Ovary (tissue), 9 donors: ENCODE results near the gene ACSL3. TPM values are rescaled to one million over a fixed set of nuclear protein-coding genes. Genes with fewer than 3 reads are reported as not detected.

Experiments used
- DNase-seq, 5 donors: peaks; one replicate each; pipeline ENCODE4 v3.0.0-alpha.2; 2019 to 2020
- H3K27ac ChIP-seq, 2 donors: fragments of 200-600 bp; one replicate each; pipeline versions ENCODE4 v1.5.1 to v1.8.0; 2019 to 2022
- H3K27me3 ChIP-seq: fragments of 200-600 bp; one replicate; pipeline ENCODE4 v1.8.0; 2022
- H3K36me3 ChIP-seq: fragments of 200-600 bp; sonication (generic); one replicate; pipeline ENCODE4 v1.5.1; 2019
- H3K4me1 ChIP-seq: one replicate; pipeline ENCODE4 v1.8.1; 2013; ENCODE audit warnings: mild to moderate bottlenecking, moderate library complexity; ENCODE audit not compliant: insufficient read depth
- H3K4me3 ChIP-seq: fragments of 200-600 bp; sonication (generic); one replicate; pipeline ENCODE4 v1.5.1; 2017
- H3K9me3 ChIP-seq, 2 donors: fragments of 200-600 bp in 1 of 2; sonication (generic) in 1 of 2; one replicate each; pipeline versions ENCODE4 v1.5.1 to v1.8.1; 2013 to 2019; ENCODE audit warnings: mild to moderate bottlenecking in 1 of 2, moderate library complexity in 1 of 2
- EP300 ChIP-seq: sonication (generic); formaldehyde crosslinking; IDR thresholded peaks from one replicate; pipeline ENCODE4 v1.6.1; 2017; ENCODE audit warnings: antibody characterized with exemption
- POLR2A ChIP-seq: fragments of 450-650 bp; IDR thresholded peaks from one replicate; pipeline ENCODE4 v1.6.1; 2017; ENCODE audit warnings: antibody characterized with exemption, mild to moderate bottlenecking, moderate library complexity
- WGBS, 3 donors: extraction: QIAGEN DNeasy Blood & Tissue Kit in 1 of 3; methylation state at CpG; one replicate each; pipeline versions ENCODE4 v1.1.5 to v1.1.7; 2013 to 2017; 5-methylcytosine and 5-hydroxymethylcytosine counted together
- intact Hi-C, 4 donors: fragments of 100-400 bp; cut with DNase I; formaldehyde crosslinking; loops; one replicate each; pipeline versions ENCODE4 v1.11.0 to v1.15.1; 2022 to 2023
- polyA plus RNA-seq, 2 donors: library from polyadenylated mRNA; stranded (reverse); fragments of 200-250 nt in 1 of 2; fragments of 350-450 nt in 1 of 2; fragmentation: Illumina TruSeq in 1 of 2; extraction: RNeasy Lipid Tissue Mini Kit (QIAGEN cat#74804) in 1 of 2; gene quantifications; one replicate each; pipeline ENCODE4 v1.2.3, GENCODE V29; 2013 to 2014
- total RNA-seq, 7 donors: library from RNA; depleted of rRNA in 2 of 7; stranded (reverse); fragments of >200 nt in 2 of 7; fragmentation: NEBNext Ultra II Directional in 3 of 7; extraction: Animal tissue kit (Norgen Biotek cat#: 25700) in 3 of 7; gene quantifications; one replicate each; pipeline versions ENCODE4 v1.1.0 to v1.2.4, GENCODE V29; 2016 to 2023
- TF ChIP-seq, protein P1 (sequence below), 3 donors: fragments of 450-650 bp in 2 of 3; fragments of 200-600 bp in 1 of 3; IDR thresholded peaks; one replicate each; pipeline versions ENCODE4 v1.5.1 to v1.8.0; 2016 to 2022; ENCODE audit warnings: antibody characterized with exemption in 3 of 3, mild to moderate bottlenecking in 1 of 3
- donor health status: DM: no; HTN: no; CAD: no; lungs with moderate emphysema.
- donor health status: DM: no; HTN: no; CAD: no.
- donor health status: Bipolar disorder and iron deficiency.
- donor health status: DM: yes; HTN: yes; CAD: no.
- donor health status: DM: no; HTN: no; CAD: no.
- donor health status: DM: yes; HTN: yes; CAD: no.

The ACSL3 gene
- total and polyA plus RNA-seq, 9 donors = 14.0 to 85.1 (median 46.0) TPM

DNA sequence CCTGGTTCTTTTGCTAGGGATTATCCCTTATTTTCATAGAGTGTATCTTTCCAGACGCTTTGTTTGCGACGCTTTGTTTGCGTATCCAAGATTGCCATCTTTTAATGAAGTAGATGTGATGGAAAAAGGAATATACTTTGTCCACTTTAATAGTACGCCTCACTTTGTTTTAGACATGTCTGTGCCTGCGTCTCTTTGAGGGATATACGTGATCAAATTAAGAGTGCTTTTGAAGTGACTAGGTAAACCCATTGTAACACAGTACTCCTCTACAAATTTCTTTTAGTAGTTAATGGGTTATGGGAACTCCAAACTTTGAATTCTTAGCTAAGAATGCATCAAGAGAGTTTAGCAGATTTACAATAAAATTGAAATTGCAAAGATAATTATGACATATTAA lies 27.9 kb downstream of the ACSL3 start:
- H3K4me3 ChIP-seq = no peak overlapping the region
- no peak overlapping the region for H3K27ac ChIP-seq
- intact Hi-C loops = no loop called here
- no peaks in the 10 kb centered on the region for H3K36me3 ChIP-seq
- TF ChIP-seq POLR2A = no peak
- TF ChIP-seq EP300 = no peak
- TF ChIP-seq, protein P1, sequence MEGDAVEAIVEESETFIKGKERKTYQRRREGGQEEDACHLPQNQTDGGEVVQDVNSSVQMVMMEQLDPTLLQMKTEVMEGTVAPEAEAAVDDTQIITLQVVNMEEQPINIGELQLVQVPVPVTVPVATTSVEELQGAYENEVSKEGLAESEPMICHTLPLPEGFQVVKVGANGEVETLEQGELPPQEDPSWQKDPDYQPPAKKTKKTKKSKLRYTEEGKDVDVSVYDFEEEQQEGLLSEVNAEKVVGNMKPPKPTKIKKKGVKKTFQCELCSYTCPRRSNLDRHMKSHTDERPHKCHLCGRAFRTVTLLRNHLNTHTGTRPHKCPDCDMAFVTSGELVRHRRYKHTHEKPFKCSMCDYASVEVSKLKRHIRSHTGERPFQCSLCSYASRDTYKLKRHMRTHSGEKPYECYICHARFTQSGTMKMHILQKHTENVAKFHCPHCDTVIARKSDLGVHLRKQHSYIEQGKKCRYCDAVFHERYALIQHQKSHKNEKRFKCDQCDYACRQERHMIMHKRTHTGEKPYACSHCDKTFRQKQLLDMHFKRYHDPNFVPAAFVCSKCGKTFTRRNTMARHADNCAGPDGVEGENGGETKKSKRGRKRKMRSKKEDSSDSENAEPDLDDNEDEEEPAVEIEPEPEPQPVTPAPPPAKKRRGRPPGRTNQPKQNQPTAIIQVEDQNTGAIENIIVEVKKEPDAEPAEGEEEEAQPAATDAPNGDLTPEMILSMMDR (IDR thresholded peaks at IDR 0.05) = no peak
- 97 to 98% (median 97%) methylated on average over 7 of the region's 7 CpGs for WGBS, 3 donors
- DNase-seq = no peak
- H3K27me3 ChIP-seq = no peaks in the 10 kb centered on the region
- H3K4me1 ChIP-seq = peaks cover 9% of the 10 kb centered on the region
- no peaks in the 10 kb centered on the region for H3K9me3 ChIP-seq

DNA sequence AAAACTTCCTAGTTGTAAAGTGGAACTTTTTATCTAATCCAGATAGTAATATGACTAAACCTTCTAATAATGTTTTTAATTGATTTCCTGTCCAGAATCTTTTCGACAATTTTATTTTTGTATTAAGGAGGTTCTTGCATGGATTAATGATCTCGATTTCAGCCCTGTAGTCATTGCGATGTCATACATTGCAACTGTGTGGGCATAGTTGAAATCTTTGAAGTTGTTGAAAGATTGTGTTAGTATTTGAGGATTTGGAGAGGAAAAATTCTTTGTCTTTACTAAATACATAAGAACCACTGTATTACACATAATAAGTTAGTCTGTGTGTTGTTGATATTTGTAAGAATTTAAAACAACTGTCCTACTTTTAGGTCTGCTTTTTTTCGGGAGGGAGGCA lies 31.1 kb downstream of the ACSL3 start:
- no peaks in the 10 kb centered on the region for H3K36me3 ChIP-seq
- no peak overlapping the region for H3K4me3 ChIP-seq
- no peaks in the 10 kb centered on the region for H3K9me3 ChIP-seq
- no peak overlapping the region for H3K27ac ChIP-seq
- no peaks in the 10 kb centered on the region for H3K27me3 ChIP-seq
- intact Hi-C loops = no loop called here
- peaks cover 3% of the 10 kb centered on the region for H3K4me1 ChIP-seq
- TF ChIP-seq, protein P1 (IDR thresholded peaks at IDR 0.05) = no peak
- no peak for TF ChIP-seq EP300
- TF ChIP-seq POLR2A = no peak
- DNase-seq = no peak
- 41 to 53% (median 46%) methylated on average over 4 of the region's 4 CpGs for WGBS, 3 donors

DNA sequence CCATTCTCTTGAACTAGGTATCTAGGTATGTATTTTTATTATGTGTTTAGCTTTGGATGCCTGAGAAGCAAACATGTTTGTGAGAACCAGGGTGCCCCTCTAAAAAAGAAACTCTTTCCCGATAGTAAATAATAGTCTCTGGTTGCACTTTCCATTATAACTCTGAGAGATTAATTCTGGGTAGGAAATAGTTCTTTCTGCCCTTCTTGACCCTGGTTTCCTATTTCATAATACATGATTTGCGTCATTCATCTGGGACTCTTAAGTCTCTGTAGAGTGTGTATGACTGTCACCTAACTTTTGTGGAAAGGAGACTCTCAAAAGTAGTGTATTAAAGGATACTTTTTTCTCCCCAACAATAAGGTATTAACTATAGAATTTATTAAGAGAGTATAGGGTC lies 31.5 kb downstream of the ACSL3 start:
- intact Hi-C loops = no loop called here
- Histone ChIP-seq H3K36me3 (no peaks in the 10 kb centered on the region), H3K4me3 (no peak overlapping the region), H3K27me3 (no peaks in the 10 kb centered on the region), H3K27ac (no peak overlapping the region), H3K9me3 (no peaks in the 10 kb centered on the region), H3K4me1 (peaks cover 3% of the 10 kb centered on the region)
- TF ChIP-seq POLR2A (no peak), EP300 (no peak)
- TF ChIP-seq, protein P1 (IDR thresholded peaks at IDR 0.05) = no peak
- 34 to 44% (median 35%) methylated on average over 2 of the region's 2 CpGs for WGBS, 3 donors
- DNase-seq = no peak

DNA sequence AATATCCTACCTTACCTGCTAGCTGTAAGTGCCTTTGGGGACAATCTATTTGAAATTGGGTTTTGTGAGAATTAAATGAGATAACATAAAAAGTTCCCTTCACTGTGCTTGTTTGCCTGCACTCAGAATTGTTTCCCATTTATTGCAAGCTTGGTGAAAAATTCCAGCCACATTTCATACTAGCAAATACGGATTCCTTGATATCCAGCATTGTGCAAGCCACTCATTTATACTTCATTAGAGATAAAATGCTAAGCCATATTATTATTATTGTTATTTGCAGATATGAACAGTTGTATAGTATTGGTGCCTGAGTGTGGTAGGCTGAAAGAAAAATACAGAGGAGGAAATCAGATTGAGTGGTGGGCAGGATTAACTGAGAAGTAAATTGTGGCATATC lies 31.9 kb downstream of the ACSL3 start:
- DNase-seq = no peak
- intact Hi-C loops = no loop called here
- WGBS, 3 donors = 49 to 66% (median 63%) methylated on average over 1 of the region's 1 CpG
- TF ChIP-seq, protein P1 (IDR thresholded peaks at IDR 0.05) = no peak
- TF ChIP-seq POLR2A = no peak
- TF ChIP-seq EP300 = no peak
- H3K27ac ChIP-seq = no peak overlapping the region
- H3K4me1 ChIP-seq = peaks cover 2% of the 10 kb centered on the region
- no peak overlapping the region for H3K4me3 ChIP-seq
- H3K9me3 ChIP-seq = no peaks in the 10 kb centered on the region
- H3K27me3 ChIP-seq = no peaks in the 10 kb centered on the region
- H3K36me3 ChIP-seq = no peaks in the 10 kb centered on the region

DNA sequence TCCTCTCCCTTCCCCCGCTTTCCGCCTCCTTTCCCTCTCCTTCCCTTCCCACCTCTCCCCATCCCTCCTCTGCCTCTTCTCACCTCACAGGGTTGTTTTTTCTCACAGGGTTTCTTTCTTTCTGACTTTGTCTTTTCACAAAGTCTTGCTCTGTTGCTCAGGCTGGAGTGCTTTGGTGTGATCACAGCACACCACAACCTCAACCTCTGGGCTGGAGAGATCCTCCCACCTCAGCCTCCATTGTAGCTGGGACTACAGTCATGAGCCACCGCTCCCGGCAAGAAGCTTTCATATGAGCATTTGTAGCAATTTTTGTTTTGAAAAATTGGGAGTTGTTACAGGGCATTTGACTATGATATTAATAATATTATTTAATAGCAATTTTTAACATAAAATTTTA lies 32.9 kb downstream of the ACSL3 start:
- no peak for DNase-seq
- no peaks in the 10 kb centered on the region for H3K27me3 ChIP-seq
- WGBS, 3 donors = 95 to 98% (median 98%) methylated on average over 4 of the region's 4 CpGs
- H3K9me3 ChIP-seq = no peaks in the 10 kb centered on the region
- H3K4me3 ChIP-seq = no peak overlapping the region
- TF ChIP-seq, protein P1 (IDR thresholded peaks at IDR 0.05) = no peak
- no peak for TF ChIP-seq EP300
- peaks cover 2% of the 10 kb centered on the region for H3K4me1 ChIP-seq
- no peaks in the 10 kb centered on the region for H3K36me3 ChIP-seq
- intact Hi-C loops = no loop called here
- no peak overlapping the region for H3K27ac ChIP-seq
